HepG2 (cell line): ENCODE results near the gene TMEM217. TPM values are rescaled to one million over a fixed set of nuclear protein-coding genes. Genes with fewer than 3 reads are reported as not detected.

Experiments
- AHR ChIP-seq: IDR thresholded peaks from 2 replicates; pipeline ENCODE4 v1.6.1; 2018; ENCODE audit warnings: missing genetic modification reagents, missing compliant biosample characterization
- EED ChIP-seq: sonication (generic); formaldehyde crosslinking; IDR thresholded peaks from 2 replicates; pipeline ENCODE4 v1.5.0; 2020; ENCODE audit warnings: mild to moderate bottlenecking, missing genetic modification reagents
- FOSL2 ChIP-seq: sonication (generic); formaldehyde crosslinking; IDR thresholded peaks from 2 replicates; pipeline ENCODE4 v1.4.0; 2020; ENCODE audit warnings: missing genetic modification reagents
- FOXA1 ChIP-seq, 2 experiments: fragments of 450-650 bp in 1 of 2; sonication (generic) in 1 of 2; formaldehyde crosslinking in 1 of 2; IDR thresholded peaks; 2 replicates each; pipeline versions ENCODE4 v1.4.0 to v1.6.1; 2016 to 2020; ENCODE audit warnings: missing genetic modification reagents in 1 of 2
- GLI4 ChIP-seq: sonication (generic); formaldehyde crosslinking; IDR thresholded peaks from 2 replicates; pipeline ENCODE4 v1.5.1; 2020; ENCODE audit warnings: missing genetic modification reagents, mild to moderate bottlenecking, moderate library complexity, borderline replicate concordance
- HIVEP1 ChIP-seq: sonication (generic); formaldehyde crosslinking; IDR thresholded peaks from 2 replicates; pipeline ENCODE4 v1.4.0; 2020; ENCODE audit warnings: mild to moderate bottlenecking, missing genetic modification reagents
- HNF4G ChIP-seq, 2 experiments: sonication (generic) in 1 of 2; formaldehyde crosslinking in 1 of 2; IDR thresholded peaks; 2 replicates each; pipeline versions ENCODE4 v1.4.0 to v1.6.1; 2011 to 2020; ENCODE audit warnings: borderline replicate concordance in 2 of 2, low read depth in 2 of 2, mild to moderate bottlenecking in 2 of 2, low read length in 1 of 2, missing genetic modification reagents in 1 of 2, moderate library complexity in 1 of 2
- IKZF4 ChIP-seq: sonication (generic); formaldehyde crosslinking; IDR thresholded peaks from 2 replicates; pipeline ENCODE4 v1.5.1; 2020; ENCODE audit warnings: borderline replicate concordance, mild to moderate bottlenecking, low read depth, missing genetic modification reagents; ENCODE audit errors: not compliant biosample characterization
- MAZ ChIP-seq, 2 experiments: sonication (generic) in 1 of 2; formaldehyde crosslinking in 1 of 2; IDR thresholded peaks; 2 replicates each; pipeline versions ENCODE4 v1.5.0 to v1.6.1; 2012 to 2020; ENCODE audit warnings: low read depth in 2 of 2, mild to moderate bottlenecking in 2 of 2, borderline replicate concordance in 1 of 2, improper control_type of control experiment in 1 of 2, low read length in 1 of 2, missing genetic modification reagents in 1 of 2, moderate library complexity in 1 of 2
- MZF1 ChIP-seq: sonication (generic); formaldehyde crosslinking; IDR thresholded peaks from 2 replicates; pipeline ENCODE4 v1.8.1; 2023; ENCODE audit warnings: mild to moderate bottlenecking, missing genetic modification reagents, borderline replicate concordance
- NFKB2 ChIP-seq: sonication (generic); formaldehyde crosslinking; IDR thresholded peaks from 2 replicates; pipeline ENCODE4 v1.4.0; 2020; ENCODE audit warnings: missing genetic modification reagents, borderline replicate concordance
- RFXAP ChIP-seq: sonication (generic); formaldehyde crosslinking; IDR thresholded peaks from 2 replicates; pipeline ENCODE4 v1.4.0; 2020; ENCODE audit warnings: missing genetic modification reagents, borderline replicate concordance
- RXRB ChIP-seq: IDR thresholded peaks from 2 replicates; pipeline ENCODE4 v1.6.1; 2016; ENCODE audit warnings: borderline replicate concordance, missing genetic modification reagents, missing compliant biosample characterization
- SOX6 ChIP-seq, 2 experiments: fragments of 450-650 bp in 1 of 2; sonication (generic) in 1 of 2; formaldehyde crosslinking in 1 of 2; IDR thresholded peaks; 2 replicates each; pipeline versions ENCODE4 v1.4.0 to v1.6.1; 2017 to 2020; ENCODE audit warnings: antibody characterized with exemption in 1 of 2, mild to moderate bottlenecking in 1 of 2, missing genetic modification reagents in 1 of 2
- SP2 ChIP-seq: sonication (generic); formaldehyde crosslinking; IDR thresholded peaks from 2 replicates; pipeline ENCODE4 v1.5.1; 2020; ENCODE audit warnings: mild to moderate bottlenecking, missing genetic modification reagents
- SP5 ChIP-seq: IDR thresholded peaks from 2 replicates; pipeline ENCODE4 v1.6.1; 2016; ENCODE audit warnings: low read depth, borderline replicate concordance
- TBX2 ChIP-seq: sonication (generic); formaldehyde crosslinking; IDR thresholded peaks from 2 replicates; pipeline ENCODE4 v1.5.0; 2020; ENCODE audit warnings: missing genetic modification reagents, mild to moderate bottlenecking, borderline replicate concordance
- TRIM24 ChIP-seq: sonication (generic); formaldehyde crosslinking; IDR thresholded peaks from 2 replicates; pipeline ENCODE4 v1.8.0; 2022; ENCODE audit warnings: mild to moderate bottlenecking, missing genetic modification reagents
- ZNF235 ChIP-seq: sonication (generic); formaldehyde crosslinking; IDR thresholded peaks from 2 replicates; pipeline ENCODE4 v1.8.1; 2023; ENCODE audit warnings: mild to moderate bottlenecking, missing genetic modification reagents, borderline replicate concordance
- ZNF253 ChIP-seq: sonication (generic); formaldehyde crosslinking; IDR thresholded peaks from 2 replicates; pipeline ENCODE4 v1.8.0; 2022; ENCODE audit warnings: mild to moderate bottlenecking, missing genetic modification reagents, borderline replicate concordance
- ZNF263 ChIP-seq: sonication (generic); formaldehyde crosslinking; IDR thresholded peaks from 2 replicates; pipeline ENCODE4 v1.4.0; 2020; ENCODE audit warnings: missing genetic modification reagents
- ZNF30 ChIP-seq: sonication (generic); formaldehyde crosslinking; IDR thresholded peaks from 2 replicates; pipeline ENCODE4 v1.5.0; 2020; ENCODE audit warnings: mild to moderate bottlenecking, missing genetic modification reagents
- ZNF547 ChIP-seq: sonication (generic); formaldehyde crosslinking; IDR thresholded peaks from 2 replicates; pipeline ENCODE4 v1.5.1; 2020; ENCODE audit warnings: mild to moderate bottlenecking, missing genetic modification reagents
- ZNF572 ChIP-seq: sonication (generic); formaldehyde crosslinking; IDR thresholded peaks from 2 replicates; pipeline ENCODE4 v1.5.1; 2020; ENCODE audit warnings: mild to moderate bottlenecking, missing genetic modification reagents
- ZNF672 ChIP-seq: sonication (generic); formaldehyde crosslinking; IDR thresholded peaks from 2 replicates; pipeline ENCODE4 v1.8.1; 2022; ENCODE audit warnings: missing genetic modification reagents
- ZSCAN31 ChIP-seq: sonication (generic); formaldehyde crosslinking; IDR thresholded peaks from 2 replicates; pipeline ENCODE4 v1.5.0; 2020; ENCODE audit warnings: low read depth, mild to moderate bottlenecking, missing genetic modification reagents
- polyA plus RNA-seq, 8 experiments: library from polyadenylated mRNA; depleted of rRNA in 3 of 8; stranded (reverse) in 7 of 8; unstranded in 1 of 8; fragments of >200 nt; fragmentation: Illumina TruSeq in 4 of 8; extraction: Trizol in 4 of 8; gene quantifications; 2 replicates each; pipeline versions ENCODE4 v1.2.1 to v1.2.3, GENCODE V29; 2011 to 2016; ENCODE audit warnings: low read depth in 4 of 8, missing spikeins in 1 of 8, mixed read lengths in 1 of 8; ENCODE audit not compliant: insufficient read depth in 1 of 8
- total RNA-seq, 5 experiments: library from RNA; depleted of rRNA; stranded (reverse); fragments of >200 nt; fragmentation: Illumina TruSeq; extraction: Trizol; gene quantifications; 2 replicates each; pipeline ENCODE4 v1.2.3, GENCODE V29; 2016; ENCODE audit warnings: low read depth in 1 of 5
- TF ChIP-seq, protein P1 (sequence below): sonication (generic); formaldehyde crosslinking; IDR thresholded peaks from 2 replicates; pipeline ENCODE4 v1.4.0; 2020; ENCODE audit warnings: mild to moderate bottlenecking, missing genetic modification reagents
- TF ChIP-seq, protein P2 (sequence below): sonication (generic); formaldehyde crosslinking; IDR thresholded peaks from 2 replicates; pipeline ENCODE4 v1.4.0; 2020; ENCODE audit warnings: mild to moderate bottlenecking, missing genetic modification reagents, borderline replicate concordance

The TMEM217 gene
- total and polyA plus RNA-seq, 2 of the 13 experiments (the other 11 are each of a cell fraction or from before 2014, with no cell fraction given), result 2.3 to 3.4 TPM

DNA sequence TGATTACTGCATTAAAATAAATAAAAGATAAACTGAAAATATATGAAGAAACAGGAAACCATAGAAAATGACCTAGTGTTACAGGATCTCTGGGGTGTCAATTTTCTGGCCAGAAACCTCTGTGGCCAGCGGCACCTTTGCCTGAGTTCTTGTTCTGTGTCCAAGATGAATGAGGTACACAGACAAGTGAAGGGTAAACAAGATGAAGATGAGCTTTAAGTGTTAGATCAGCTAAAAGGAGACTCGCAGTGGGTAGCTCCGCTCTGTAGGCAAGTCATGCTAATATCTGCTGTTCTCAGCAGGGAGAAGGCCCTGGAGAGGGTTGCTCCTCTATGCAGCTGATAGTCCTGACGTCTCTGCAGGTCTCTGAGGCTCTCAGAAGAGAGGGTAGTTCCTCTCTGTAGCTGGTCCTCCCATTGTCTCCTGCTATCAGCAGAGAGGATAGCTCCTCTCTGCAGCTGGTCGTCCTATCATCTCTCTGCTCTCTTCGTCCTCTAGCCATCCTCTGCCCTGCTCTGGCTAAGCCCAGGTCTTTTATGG is 36.3 kb downstream of the TMEM217 start (continued):
- TF ChIP-seq HNF4G (IDR thresholded peaks at IDR 0.05; ENCODE audit: borderline replicate concordance, low read depth, low read length) (no peak), HNF4G (CRISPR knock-in tag; IDR thresholded peaks at IDR 0.05; ENCODE audit: borderline replicate concordance, low read depth) (no peak), MAZ (IDR thresholded peaks at IDR 0.05; ENCODE audit: borderline replicate concordance, low read depth, low read length) (no peak), MAZ (CRISPR knock-in tag; IDR thresholded peaks at IDR 0.05; ENCODE audit: low read depth) (peak; percentile 17; the same call in 1 of the 2 replicates), FOSL2 (CRISPR knock-in tag) (no peak), RXRB (CRISPR knock-in tag) (no peak), ZSCAN31 (CRISPR knock-in tag) (0 out of 2 replicates have a peak, but pooled peaks have one; percentile 43), ZNF672 (CRISPR knock-in tag) (no peak), ZNF572 (CRISPR knock-in tag) (peak; percentile 19; the same call in 1 of the 2 replicates), EED (CRISPR knock-in tag) (0 out of 2 replicates have a peak, but pooled peaks have one; percentile 50), ZNF235 (CRISPR knock-in tag) (0 out of 2 replicates have a peak, but pooled peaks have one; percentile 9), TBX2 (no peak), NFKB2 (no peak), ZNF30 (CRISPR knock-in tag) (no peak), TRIM24 (no peak), AHR (CRISPR knock-in tag) (no peak), SOX6 (IDR thresholded peaks at IDR 0.05) (no peak), SOX6 (CRISPR knock-in tag; IDR thresholded peaks at IDR 0.05) (0 out of 2 replicates have a peak, but pooled peaks have one; percentile 4), ZNF547 (peak; percentile 70; the same call in 1 of the 2 replicates), MZF1 (CRISPR knock-in tag) (no peak), HIVEP1 (no peak), FOXA1 (IDR thresholded peaks at IDR 0.05) (no peak), FOXA1 (CRISPR knock-in tag; IDR thresholded peaks at IDR 0.05) (no peak), ZNF263 (peak; percentile 90), IKZF4 (CRISPR knock-in tag) (peak; percentile 79), GLI4 (CRISPR knock-in tag) (0 out of 2 replicates have a peak, but pooled peaks have one; percentile 49), RFXAP (CRISPR knock-in tag) (peak; percentile 31; the same call in 1 of the 2 replicates), SP5 (CRISPR knock-in tag) (no peak), SP2 (CRISPR knock-in tag) (no peak), ZNF253 (CRISPR knock-in tag) (0 out of 2 replicates have a peak, but pooled peaks have one; percentile 7)
- TF ChIP-seq, protein P1, sequence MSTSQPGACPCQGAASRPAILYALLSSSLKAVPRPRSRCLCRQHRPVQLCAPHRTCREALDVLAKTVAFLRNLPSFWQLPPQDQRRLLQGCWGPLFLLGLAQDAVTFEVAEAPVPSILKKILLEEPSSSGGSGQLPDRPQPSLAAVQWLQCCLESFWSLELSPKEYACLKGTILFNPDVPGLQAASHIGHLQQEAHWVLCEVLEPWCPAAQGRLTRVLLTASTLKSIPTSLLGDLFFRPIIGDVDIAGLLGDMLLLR (CRISPR knock-in tag), result no peak
- TF ChIP-seq, protein P2, sequence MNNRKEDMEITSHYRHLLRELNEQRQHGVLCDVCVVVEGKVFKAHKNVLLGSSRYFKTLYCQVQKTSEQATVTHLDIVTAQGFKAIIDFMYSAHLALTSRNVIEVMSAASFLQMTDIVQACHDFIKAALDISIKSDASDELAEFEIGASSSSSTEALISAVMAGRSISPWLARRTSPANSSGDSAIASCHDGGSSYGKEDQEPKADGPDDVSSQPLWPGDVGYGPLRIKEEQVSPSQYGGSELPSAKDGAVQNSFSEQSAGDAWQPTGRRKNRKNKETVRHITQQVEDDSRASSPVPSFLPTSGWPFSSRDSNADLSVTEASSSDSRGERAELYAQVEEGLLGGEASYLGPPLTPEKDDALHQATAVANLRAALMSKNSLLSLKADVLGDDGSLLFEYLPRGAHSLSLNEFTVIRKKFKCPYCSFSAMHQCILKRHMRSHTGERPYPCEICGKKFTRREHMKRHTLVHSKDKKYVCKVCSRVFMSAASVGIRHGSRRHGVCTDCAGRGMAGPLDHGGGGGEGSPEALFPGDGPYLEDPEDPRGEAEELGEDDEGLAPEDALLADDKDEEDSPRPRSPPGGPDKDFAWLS (CRISPR knock-in tag), result no peak
